CD4-positive, alpha-beta T cell (primary cell): ENCODE results near the gene AP1M1. TPM values are rescaled to one million over a fixed set of nuclear protein-coding genes. Genes with fewer than 3 reads are reported as not detected.

Experiments used
- ATAC-seq: fragments of 200-7000 bp; cut with Tn5 transposase; one replicate; pipeline ENCODE4 v1.10.0; 2022; ENCODE audit warnings: mild to moderate bottlenecking; ENCODE audit not compliant: poor library complexity
- CTCF ChIA-PET: fragments of 350-600 bp; sonication (Branson Sonifier 250); formaldehyde crosslinking; loops from one replicate; lab custom pipeline; 2021; ENCODE audit warnings: antibody characterized with exemption, inconsistent platforms; lab: Charles Lee
- POLR2A ChIA-PET: fragments of 350-600 bp; sonication (Branson Sonifier 250); formaldehyde crosslinking; loops from one replicate; lab custom pipeline; 2021; ENCODE audit warnings: antibody characterized with exemption, inconsistent platforms; lab: Charles Lee
- DNase-seq, 14 experiments: peaks; one replicate each; pipeline ENCODE4 v3.0.0-alpha.2; 2013 to 2020; ENCODE audit warnings: mixed read lengths in 2 of 14
- H3K27ac ChIP-seq, 2 donors: one replicate each; pipeline versions ENCODE4 v1.5.1 to v1.7.0; 2013; ENCODE audit warnings: low read length in 2 of 2, low read depth in 1 of 2, mild to moderate bottlenecking in 1 of 2
- H3K27me3 ChIP-seq, 2 experiments: 1 replicate in 1 of 2; 2 replicates in 1 of 2; pipeline versions ENCODE4 v1.6.1 to v1.7.0; 2013; ENCODE audit warnings: low read length in 2 of 2, control low read depth in 1 of 2, mild to moderate bottlenecking in 1 of 2, moderate library complexity in 1 of 2; ENCODE audit not compliant: insufficient read depth in 2 of 2, control insufficient read depth in 1 of 2
- H3K36me3 ChIP-seq: one replicate; pipeline ENCODE4 v1.6.1; 2013; ENCODE audit warnings: low read length, control low read depth; ENCODE audit not compliant: insufficient read depth
- H3K4me1 ChIP-seq: one replicate; pipeline ENCODE4 v1.6.1; 2013; ENCODE audit warnings: low read length, control low read depth; ENCODE audit not compliant: insufficient read depth
- H3K4me3 ChIP-seq: one replicate; pipeline ENCODE4 v1.5.1; 2013; ENCODE audit warnings: mild to moderate bottlenecking, low read length, moderate library complexity
- H3K9me3 ChIP-seq, 2 experiments: 1 replicate in 1 of 2; 2 replicates in 1 of 2; pipeline versions ENCODE4 v1.6.1 to v1.7.0; 2013; ENCODE audit warnings: low read length in 2 of 2, mild to moderate bottlenecking in 2 of 2, control low read depth in 1 of 2, moderate library complexity in 1 of 2; ENCODE audit not compliant: control insufficient read depth in 1 of 2, insufficient read depth in 1 of 2
- H3K27ac Mint-ChIP-seq: one replicate; pipeline ENCODE4 v1.8.0; 2020; ENCODE audit warnings: mixed read lengths
- H3K27me3 Mint-ChIP-seq: one replicate; pipeline ENCODE4 v1.8.0; 2021; ENCODE audit warnings: mixed read lengths
- H3K36me3 Mint-ChIP-seq: one replicate; pipeline ENCODE4 v1.8.0; 2021; ENCODE audit warnings: low read depth, mixed read lengths
- H3K4me1 Mint-ChIP-seq: one replicate; pipeline ENCODE4 v1.8.0; 2021; ENCODE audit warnings: low read depth, mixed read lengths
- H3K4me3 Mint-ChIP-seq: one replicate; pipeline ENCODE4 v1.8.0; 2020; ENCODE audit warnings: mild to moderate bottlenecking, mixed read lengths
- H3K9me3 Mint-ChIP-seq: one replicate; pipeline ENCODE4 v1.8.0; 2020; ENCODE audit warnings: mixed read lengths
- intact Hi-C, 2 experiments: fragments of 100-400 bp; cut with DNase I in 1 of 2; cut with micrococcal nuclease in 1 of 2; formaldehyde crosslinking; loops; one replicate each; pipeline versions ENCODE4 v1.15.1 to v1.9.0; 2023 to 2025; cut with DNase I, micrococcal nuclease
- total RNA-seq, 174 experiments: library from RNA in 2 of 174; stranded (reverse) in 2 of 174; gene quantifications; one replicate each; pipeline ENCODE4 v1.2.3 and lab custom pipeline; 2021 to 2026
- TF ChIP-seq, protein P1 (sequence below): fragments of 200-600 bp; IDR thresholded peaks from one replicate; pipeline ENCODE4 v1.8.0; 2022; ENCODE audit warnings: antibody characterized with exemption, mild to moderate bottlenecking

AP1M1 gene
- total RNA-seq, 2 experiments from 2014 or later: 52.1 to 58.3 TPM

DNA sequence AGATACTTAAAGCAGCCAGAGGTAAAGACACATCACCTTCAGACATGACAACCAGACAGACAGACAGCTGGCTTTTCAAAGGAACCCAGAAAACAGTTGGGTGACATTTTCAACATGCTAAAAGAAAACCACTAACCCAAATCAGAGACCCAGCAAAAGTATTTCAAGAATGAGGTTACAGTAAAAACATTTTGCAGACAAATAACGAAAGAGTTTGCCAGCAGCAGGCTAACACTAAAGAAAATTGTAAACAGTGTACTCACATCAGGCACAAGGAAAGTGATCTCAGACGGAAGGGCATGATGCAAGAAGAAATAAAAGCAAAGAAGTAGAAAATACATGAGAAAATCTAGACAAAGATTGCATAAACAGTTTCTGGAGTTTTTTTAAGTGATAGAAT lies 46.4 kb downstream of the AP1M1 start:
- Histone ChIP-seq H3K27me3 (no peaks in the 10 kb centered on the region), H3K9me3 (no peaks in the 10 kb centered on the region), H3K4me3 (no peak overlapping the region), H3K36me3 (no peaks in the 10 kb centered on the region), H3K4me1 (peaks cover 22% of the 10 kb centered on the region), H3K27ac (no peak overlapping the region)
- intact Hi-C loops: no loop called here
- Mint-ChIP-seq H3K36me3 (no peaks in the 10 kb centered on the region), H3K4me3 (peak overlapping the region; percentile 12), H3K9me3 (peaks cover 3% of the 10 kb centered on the region), H3K27me3 (no peaks in the 10 kb centered on the region), H3K4me1 (peaks cover 33% of the 10 kb centered on the region), H3K27ac (peak overlapping the region; percentile 67)
- DNase-seq (peak in 3 of 14 experiments; percentile 14 to 46 (median 35)), ATAC-seq (peak; percentile 61)
- TF ChIP-seq, protein P1, sequence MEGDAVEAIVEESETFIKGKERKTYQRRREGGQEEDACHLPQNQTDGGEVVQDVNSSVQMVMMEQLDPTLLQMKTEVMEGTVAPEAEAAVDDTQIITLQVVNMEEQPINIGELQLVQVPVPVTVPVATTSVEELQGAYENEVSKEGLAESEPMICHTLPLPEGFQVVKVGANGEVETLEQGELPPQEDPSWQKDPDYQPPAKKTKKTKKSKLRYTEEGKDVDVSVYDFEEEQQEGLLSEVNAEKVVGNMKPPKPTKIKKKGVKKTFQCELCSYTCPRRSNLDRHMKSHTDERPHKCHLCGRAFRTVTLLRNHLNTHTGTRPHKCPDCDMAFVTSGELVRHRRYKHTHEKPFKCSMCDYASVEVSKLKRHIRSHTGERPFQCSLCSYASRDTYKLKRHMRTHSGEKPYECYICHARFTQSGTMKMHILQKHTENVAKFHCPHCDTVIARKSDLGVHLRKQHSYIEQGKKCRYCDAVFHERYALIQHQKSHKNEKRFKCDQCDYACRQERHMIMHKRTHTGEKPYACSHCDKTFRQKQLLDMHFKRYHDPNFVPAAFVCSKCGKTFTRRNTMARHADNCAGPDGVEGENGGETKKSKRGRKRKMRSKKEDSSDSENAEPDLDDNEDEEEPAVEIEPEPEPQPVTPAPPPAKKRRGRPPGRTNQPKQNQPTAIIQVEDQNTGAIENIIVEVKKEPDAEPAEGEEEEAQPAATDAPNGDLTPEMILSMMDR: no peak
- ChIA-PET CTCF (interaction anchor here (1.1 kb wide), 1 partner anchor 139 kb away, joined by 3 read pairs; no protein-coding TSS in a partner anchor), POLR2A (interaction anchor here (1.3 to 1.8 kb wide), 5 partner anchors 39 to 131 kb away, joined by 3 to 8 read pairs (median 5); partner anchors contain the start of gene KLF2)

DNA sequence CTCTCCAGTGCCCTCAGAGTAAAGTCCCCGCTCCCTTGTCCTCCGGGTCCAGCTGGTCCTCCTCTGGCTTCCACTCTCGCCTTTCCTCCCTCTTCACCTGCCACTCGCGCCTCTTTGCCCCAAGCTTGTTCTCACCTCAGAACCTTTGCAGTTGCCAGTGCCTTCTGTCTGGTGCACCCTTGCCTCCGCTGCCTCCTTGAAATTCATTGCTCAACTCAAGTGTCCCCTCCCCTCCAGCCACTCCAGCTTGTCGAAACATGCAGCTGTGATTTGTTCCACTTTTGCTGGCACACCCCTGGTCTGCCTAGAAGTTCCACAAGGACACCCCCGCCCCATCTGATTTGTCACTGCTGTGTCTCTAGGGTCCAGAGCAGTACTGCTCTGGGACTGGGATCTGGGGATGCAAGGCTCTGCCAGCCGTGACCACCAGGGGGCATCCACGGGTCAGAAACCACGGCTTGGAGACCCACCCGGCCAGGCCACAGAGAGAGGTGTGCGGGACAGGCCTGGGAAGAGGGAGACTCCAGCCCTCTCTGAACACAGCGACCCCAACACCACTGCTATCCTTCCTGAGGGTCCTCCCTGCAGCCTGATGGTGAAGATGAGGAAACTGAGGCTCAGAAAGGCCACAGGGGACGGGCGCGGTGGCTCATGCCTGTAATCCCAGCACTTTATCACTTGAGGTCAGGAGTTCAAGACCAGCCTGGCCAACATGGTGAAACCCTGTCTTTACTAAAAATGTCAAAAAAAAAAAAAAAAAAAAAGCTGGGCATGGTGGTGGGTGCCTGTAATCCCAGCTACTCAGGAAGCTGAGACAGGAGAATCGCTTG lies 49.9 kb downstream of the AP1M1 start:
- no peaks in the 10 kb centered on the region for H3K36me3 Mint-ChIP-seq
- no peaks in the 10 kb centered on the region for H3K27me3 ChIP-seq
- CTCF ChIA-PET: interaction anchor here (0.6 to 3.5 kb wide), 14 partner anchors 14 to 1877 kb away, joined by 3 to 30 read pairs (median 3); no protein-coding TSS in a partner anchor
- peak overlapping the region; percentile 31 for H3K27ac Mint-ChIP-seq
- POLR2A ChIA-PET: interaction anchor here (0.6 to 5.1 kb wide), 11 partner anchors 77 to 169 kb away, joined by 3 to 45 read pairs (median 4); partner anchors contain the start of gene KLF2
- peaks cover 17% of the 10 kb centered on the region for H3K4me1 ChIP-seq
- peaks cover 3% of the 10 kb centered on the region for H3K9me3 Mint-ChIP-seq
- peaks cover 0 to 4% of the 10 kb centered on the region in 2 experiments for H3K9me3 ChIP-seq
- no peaks in the 10 kb centered on the region for H3K27me3 Mint-ChIP-seq
- H3K36me3 ChIP-seq: no peaks in the 10 kb centered on the region
- intact Hi-C loops: loop anchor here (1.0 to 5.0 kb wide), 7 partner anchors 75 to 170 kb away; partner anchors contain the start of gene KLF2 (in 1 of the 2)
- no peak overlapping the region for H3K4me3 Mint-ChIP-seq
- ATAC-seq: peak; percentile 84
- no peak overlapping the region for H3K27ac ChIP-seq
- no peak overlapping the region for H3K4me3 ChIP-seq
- H3K4me1 Mint-ChIP-seq: peaks cover 38% of the 10 kb centered on the region
- TF ChIP-seq, protein P1: peak; percentile 80
- DNase-seq: peak; percentile 64 to 93 (median 83)

DNA sequence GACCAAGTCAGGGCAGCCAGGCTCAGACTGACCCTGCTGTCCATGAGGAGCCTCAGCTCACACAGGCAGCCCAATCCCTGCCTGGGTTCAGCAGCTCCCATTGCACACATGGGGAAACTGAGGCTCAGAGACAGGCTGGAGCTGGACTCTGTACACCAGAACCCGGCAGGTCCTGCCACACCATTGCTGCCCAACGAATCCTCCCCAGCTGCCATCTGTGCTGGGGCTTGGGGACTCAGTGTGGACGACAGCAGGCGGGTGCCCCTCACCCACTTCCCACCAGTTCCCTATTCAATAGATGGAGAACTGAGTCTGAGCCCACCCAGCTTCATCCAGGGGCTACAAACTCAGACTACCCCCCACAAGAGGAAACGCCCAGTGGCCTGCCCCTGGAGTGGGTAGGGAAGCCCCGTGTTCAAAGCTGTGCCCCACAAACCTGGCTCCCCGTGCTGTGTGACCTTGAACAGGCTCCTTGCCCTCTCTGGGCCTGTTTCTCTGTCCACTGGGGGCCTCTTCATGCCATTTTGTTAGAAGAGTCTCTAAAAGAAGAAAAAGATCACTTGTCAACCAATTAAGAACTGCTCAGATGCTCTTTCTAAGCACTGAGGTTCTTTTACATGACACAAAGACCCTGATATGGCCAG lies 50.8 kb downstream of the AP1M1 start:
- H3K36me3 Mint-ChIP-seq: no peaks in the 10 kb centered on the region
- Histone ChIP-seq H3K9me3 (peaks cover 0 to 4% of the 10 kb centered on the region in 2 experiments), H3K4me1 (peaks cover 19% of the 10 kb centered on the region), H3K4me3 (no peak overlapping the region), H3K36me3 (no peaks in the 10 kb centered on the region), H3K27ac (no peak overlapping the region), H3K27me3 (no peaks in the 10 kb centered on the region)
- H3K4me3 Mint-ChIP-seq: no peak overlapping the region
- H3K9me3 Mint-ChIP-seq: peaks cover 3% of the 10 kb centered on the region
- H3K27ac Mint-ChIP-seq: no peak overlapping the region
- CTCF ChIA-PET: interaction anchor here (0.6 to 3.5 kb wide), 11 partner anchors 13 to 1878 kb away, joined by 3 to 30 read pairs (median 3); no protein-coding TSS in a partner anchor
- TF ChIP-seq, protein P1: no peak
- POLR2A ChIA-PET: interaction anchor here (0.6 to 5.1 kb wide), 8 partner anchors 35 to 169 kb away, joined by 3 to 45 read pairs (median 19); partner anchors contain the start of gene KLF2
- ATAC-seq: no peak
- H3K4me1 Mint-ChIP-seq: peaks cover 38% of the 10 kb centered on the region
- no peaks in the 10 kb centered on the region for H3K27me3 Mint-ChIP-seq
- no peak for DNase-seq
- intact Hi-C loops: loop anchor here in 1 of 2 experiments (5.0 kb wide), 2 partner anchors 74 to 119 kb away; partner anchors contain the start of gene KLF2
